GM04504 (cell line): ENCODE measurements around the gene SLC37A1.

Experiments used
- DNase-seq: peaks from one replicate; pipeline ENCODE4 v3.0.0-alpha.2; 2012; ENCODE audit warnings: low read depth

SLC37A1 gene

GRCh38 chr21:42507418-42507817 lies 6.2 kb upstream of the SLC37A1 start:
- no peak for DNase-seq

- DNase-seq: no peak
Observed at GRCh38 chr21:42508371-42508770, 5.3 kb upstream of the SLC37A1 start.

- no peak for DNase-seq
Observed at GRCh38 chr21:42509244-42509643, 4.4 kb upstream of the SLC37A1 start.

- DNase-seq: no peak
Observed at GRCh38 chr21:42512346-42513034, 1.2 kb upstream of the SLC37A1 start.

DNA sequence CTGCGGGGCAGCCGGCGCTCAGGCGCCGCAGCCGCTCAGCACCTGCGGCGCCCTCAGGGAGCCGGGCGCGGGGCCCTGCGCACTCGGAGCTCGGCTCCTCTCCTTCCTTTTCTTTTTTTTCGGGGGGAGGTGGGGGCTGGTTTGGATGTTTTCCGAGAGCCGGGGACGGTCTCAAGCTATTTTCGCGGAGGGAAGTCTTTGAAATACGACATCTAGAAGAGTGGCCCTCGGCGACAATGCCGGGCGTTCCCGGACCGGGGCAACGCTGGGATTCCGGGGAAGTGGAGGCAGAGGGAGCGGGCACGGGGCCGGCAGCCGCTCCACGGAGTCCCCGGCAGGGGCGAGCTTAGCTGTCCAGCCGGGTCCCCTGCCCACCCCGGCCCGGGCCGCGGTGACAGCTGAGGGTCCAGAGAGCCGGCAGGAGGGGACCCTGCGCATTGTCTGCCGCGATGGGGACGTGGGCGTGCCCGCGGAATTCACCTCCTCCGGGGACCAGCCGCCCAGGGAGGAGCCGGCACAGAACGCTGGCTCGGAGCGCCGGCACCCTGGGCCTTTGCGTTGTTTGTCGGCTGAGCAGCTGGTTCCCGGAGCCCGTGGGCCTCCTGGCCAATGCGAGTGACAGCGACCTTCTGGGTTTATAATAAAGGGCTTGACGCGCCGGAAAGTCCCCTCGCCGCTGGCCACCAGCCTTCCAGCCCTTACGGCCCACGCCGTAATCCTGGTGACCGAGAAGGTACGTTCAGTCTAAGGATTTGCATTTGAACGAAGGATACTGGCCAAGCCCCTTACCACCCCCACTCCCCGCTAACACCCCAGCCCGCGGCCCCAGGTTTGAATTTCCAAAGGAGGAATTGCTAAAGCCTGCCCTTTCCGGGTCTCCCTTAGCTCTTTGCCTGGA lies 582 bp downstream of the SLC37A1 start:
- DNase-seq: no peak

DNA sequence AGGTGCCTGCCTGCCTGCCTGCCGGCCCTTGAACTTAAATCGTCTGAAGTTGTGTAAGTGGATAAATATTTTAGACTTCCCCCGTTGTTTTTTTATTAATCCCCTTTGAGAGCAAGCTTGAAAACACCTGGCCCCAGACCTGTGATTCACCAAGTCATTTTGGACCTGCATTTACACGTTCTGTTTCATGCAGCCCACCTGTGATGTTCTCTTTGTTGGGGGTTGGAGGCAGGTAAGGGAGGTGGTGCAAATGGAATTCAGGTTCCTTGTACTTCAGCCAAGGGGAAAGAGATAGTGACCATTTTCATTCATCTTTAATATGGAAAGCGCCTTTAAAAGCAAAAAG lies 1.2 kb downstream of the SLC37A1 start:
- no peak for DNase-seq

DNA sequence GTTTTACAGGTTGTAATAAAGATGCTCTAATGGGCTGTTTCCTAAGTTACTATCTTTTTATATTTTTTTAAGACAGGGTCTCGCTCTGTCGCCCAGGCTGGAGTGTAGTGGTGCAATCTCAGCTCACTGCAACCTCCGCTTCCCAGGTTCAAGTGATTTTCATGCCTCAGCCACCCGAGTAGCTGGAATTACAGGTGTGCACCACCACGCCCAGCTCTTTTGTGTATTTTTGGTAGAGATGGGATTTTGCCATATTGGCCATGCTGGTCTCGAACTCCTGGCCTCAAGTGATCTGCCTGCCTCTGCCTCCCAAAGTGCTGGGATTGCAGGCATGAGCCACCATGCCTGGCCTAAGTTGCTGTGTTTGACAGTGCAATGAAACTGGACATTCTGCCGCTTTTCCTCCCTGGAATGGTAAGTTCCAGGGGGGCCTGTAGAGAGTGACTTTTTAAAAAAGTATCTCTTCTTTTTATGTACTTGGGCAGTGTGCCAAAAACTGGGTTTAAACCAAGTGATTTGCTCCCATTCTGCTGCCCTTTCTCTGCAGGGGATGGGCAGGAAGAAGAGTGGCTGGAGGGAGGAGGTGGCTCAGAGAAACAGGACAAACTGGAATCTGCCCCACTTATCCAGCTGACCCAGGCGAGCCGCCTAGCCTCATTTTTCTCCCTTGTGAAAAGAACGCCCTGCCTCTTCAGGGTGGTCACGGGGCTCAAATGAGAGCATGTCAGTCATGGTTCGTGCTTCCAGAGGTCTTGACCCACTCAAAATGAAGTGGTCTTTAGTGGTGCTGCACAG lies 2.3 kb downstream of the SLC37A1 start:
- no peak for DNase-seq

DNA sequence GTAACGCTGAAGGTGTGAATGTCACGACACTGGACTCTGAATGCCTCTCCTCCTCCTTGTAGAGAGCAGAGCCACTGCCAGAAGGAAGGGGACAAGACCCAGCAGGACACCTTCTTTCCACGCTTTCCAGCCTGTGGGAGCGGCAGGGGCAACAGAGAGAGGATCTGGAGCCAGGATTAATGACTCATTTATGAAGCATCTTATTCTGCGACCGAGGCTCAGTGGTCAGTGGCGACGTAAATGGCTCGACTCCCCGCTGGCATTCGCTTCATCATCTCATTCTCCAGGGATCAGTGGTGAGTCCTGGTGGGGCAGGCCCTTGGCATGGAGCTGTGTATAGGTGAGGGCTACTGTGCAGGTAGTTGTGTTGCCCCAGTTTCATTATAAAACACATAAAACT lies 4.6 kb downstream of the SLC37A1 start:
- DNase-seq: no peak

GRCh38 chr21:42518626-42519025 lies 5.0 kb downstream of the SLC37A1 start:
- DNase-seq: no peak

- DNase-seq: no peak
Observed at GRCh38 chr21:42520628-42521253, 7.1 kb downstream of the SLC37A1 start.

DNA sequence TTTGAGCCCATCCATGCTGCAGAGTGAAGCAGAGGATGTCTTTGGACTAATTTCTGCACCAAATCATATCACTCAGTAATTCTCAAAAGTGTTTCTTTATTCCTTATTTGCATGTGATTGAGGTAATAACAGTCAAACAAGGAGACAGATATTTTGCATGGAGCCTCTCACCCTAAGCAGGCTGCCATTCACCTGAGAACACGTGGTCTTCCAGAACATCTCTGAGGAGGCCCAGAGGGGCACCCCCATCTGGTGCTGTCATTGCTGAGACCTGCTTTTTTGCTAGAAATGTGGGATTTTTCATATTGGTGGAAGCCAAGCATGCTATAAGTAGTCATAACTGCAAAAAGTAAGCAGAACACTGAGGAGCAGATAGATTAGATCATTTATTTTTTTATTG lies 7.7 kb downstream of the SLC37A1 start:
- no peak for DNase-seq

DNA sequence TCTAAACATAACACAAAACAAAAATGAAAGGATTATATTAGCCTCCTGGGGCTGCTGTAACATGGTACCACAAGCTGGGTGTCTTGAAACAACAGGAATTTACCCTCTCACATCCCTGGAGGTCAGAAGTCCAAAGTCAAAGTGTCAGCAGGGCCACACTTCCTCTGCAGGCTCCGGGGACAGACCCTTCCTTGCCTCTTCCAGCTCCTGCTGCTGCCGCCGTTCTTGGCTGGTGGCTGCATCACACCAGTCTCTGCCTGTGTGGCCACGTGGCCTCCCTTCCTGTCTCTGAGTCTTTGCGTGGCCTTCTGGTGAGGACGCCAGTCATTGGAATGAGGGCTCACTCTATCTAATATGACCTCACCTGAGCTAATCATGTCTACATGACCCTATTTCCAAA lies 8.2 kb downstream of the SLC37A1 start:
- no peak for DNase-seq

GRCh38 chr21:42522271-42522670 lies 8.6 kb downstream of the SLC37A1 start:
- no peak for DNase-seq

GRCh38 chr21:42522771-42523170 lies 9.1 kb downstream of the SLC37A1 start:
- no peak for DNase-seq

GRCh38 chr21:42523211-42523610 lies 9.6 kb downstream of the SLC37A1 start:
- DNase-seq: no peak

DNA sequence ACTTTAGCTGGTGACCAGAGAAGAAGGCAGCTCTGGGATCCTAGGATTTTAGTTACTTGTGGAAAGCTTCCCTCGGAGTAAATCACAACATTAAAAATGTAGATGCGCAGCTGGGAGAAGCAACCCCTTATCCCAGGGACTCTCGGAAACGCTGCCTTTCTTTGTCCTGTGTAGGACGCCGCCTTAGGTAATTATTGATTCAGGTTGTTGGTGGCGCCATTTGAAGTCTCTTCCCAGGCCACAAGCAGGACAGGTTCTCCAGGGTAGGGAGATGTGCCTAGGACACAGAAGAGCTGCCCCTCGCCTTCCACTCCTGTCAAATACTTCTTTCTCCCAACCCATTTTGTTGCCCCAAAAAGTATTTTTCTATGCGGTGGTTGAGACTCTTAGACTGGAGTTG lies 10.3 kb downstream of the SLC37A1 start:
- DNase-seq: no peak

- DNase-seq: peak; percentile 9
Observed at GRCh38 chr21:42524341-42525028, 10.8 kb downstream of the SLC37A1 start.

DNA sequence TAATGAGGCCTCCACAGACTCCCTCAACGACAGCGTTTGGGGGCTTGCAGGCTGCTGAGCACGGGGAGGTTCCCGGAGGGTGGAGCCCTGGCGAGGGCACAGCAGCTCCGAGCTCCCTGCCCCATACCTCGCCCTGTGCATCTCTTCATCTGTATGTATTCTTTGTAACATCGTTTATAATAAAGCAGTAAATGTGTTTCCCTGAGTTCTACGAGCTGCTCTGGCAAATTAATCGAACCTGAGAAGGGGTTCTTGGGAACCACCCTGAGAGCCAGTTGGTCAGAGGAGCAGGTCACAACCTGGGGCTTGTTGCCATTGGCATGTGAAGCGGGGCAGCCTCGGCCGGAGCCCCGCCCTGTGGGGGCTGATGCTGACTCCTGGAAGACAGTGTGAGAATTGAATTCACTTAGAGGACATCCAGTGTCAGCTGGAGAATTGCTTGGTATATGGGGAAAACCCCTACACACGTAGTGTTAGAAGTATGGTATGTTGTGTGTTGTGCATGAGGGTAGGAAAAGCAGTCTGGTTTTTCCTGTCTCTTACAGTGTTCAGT lies 11.5 kb downstream of the SLC37A1 start:
- DNase-seq: no peak

- DNase-seq: no peak
Observed at GRCh38 chr21:42525676-42526378, 12.2 kb downstream of the SLC37A1 start.

DNA sequence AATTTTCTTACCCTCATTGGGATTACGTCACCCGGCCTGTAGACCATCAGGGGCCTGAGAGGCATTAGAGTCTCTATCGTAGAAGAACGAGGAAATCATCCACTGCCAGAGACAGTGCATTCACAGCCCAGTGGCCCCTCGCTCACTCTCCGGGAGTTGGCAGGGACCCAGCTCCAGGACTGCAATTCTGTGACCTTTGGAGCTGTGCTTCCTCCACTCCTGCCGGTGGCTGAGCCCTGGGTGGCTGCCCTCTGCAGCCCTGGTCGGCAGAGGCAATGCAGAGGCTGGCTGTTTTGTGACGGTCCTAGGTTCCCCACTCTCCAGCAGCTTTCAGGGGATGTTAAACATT lies 12.7 kb downstream of the SLC37A1 start:
- DNase-seq: no peak

DNA sequence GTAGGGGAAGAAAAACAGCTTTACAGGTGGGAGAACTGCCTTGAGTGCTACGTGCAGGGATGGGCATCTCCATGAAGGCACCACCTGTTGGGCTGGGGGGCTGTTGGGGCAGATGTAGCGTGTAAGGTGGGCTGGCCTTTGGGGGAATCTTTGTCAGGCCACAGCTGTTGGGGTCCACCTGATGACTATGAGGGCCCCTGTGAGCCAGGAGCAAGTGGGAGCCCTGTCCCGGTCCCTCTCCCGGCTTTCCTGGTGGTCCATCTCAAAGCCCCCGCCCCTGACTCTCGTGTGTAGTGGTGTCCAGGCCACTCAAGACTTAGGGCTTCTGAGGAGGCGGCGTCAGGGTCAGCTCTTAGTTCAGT lies 13.5 kb downstream of the SLC37A1 start:
- no peak for DNase-seq
